ENCODE data around the gene RPTOR. TPM values are rescaled to one million over a fixed set of nuclear protein-coding genes. Genes with fewer than 3 reads are reported as not detected.

RPTOR gene
- total RNA-seq, 3 donors from 2014 or later, result 21.4 to 27.5 (median 23.6) TPM

DNA sequence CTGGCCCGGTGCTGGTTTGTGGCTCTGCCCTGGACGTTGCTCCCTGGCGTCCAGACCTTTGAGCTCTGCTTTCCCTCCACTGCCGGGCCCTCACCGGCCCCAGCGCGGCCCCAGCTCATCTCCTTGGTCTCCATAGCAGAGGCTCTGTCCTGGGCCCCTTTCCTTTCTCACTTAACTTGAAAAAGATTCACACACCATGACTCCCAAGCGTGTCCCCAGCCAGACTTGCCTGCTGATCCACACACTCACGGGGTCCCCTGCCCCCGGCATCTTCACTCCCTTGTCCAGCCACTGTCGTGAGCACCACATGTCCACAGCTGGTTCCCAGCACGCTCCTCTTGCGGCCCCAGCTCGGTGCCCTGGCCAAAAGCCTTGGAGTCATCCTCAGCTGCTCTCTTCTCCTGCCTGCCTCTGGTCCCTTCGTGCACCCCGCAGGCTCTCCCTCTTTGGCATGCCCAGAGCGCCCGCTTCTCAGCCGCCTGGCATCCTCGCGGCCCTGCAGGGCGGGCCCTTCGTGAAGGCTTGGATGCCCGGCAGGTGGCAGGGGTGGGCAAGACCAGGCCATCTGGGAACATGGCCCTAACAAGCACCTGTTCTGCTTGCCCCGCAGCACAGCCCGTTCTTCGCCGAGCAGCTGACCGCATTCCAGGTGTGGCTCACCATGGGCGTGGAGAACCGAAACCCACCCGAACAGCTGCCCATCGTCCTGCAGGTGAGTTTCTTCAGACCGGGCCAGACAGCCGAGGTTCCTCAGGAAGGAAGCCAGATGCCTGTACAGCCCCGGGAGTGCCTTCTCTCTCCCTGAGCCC, 301.4 kb downstream of the RPTOR start:
- DNase-seq (ENCODE audit: low spot score in 2 of 2), result no peak
- Histone ChIP-seq H3K27ac (no peak overlapping the region), H3K36me3 (no peaks in the 10 kb centered on the region), H3K27me3 (no peaks in the 10 kb centered on the region), H3K4me3 (no peak overlapping the region), H3K4me1 (no peaks in the 10 kb centered on the region), H3K9me3 (no peaks in the 10 kb centered on the region)
- intact Hi-C loops (cut with DNase I; ENCODE audit: low total_unique reads), result no loop called here
- TF ChIP-seq POLR2A (IDR thresholded peaks at IDR 0.05) (no peak), POLR2AphosphoS5 (IDR thresholded peaks at IDR 0.05) (no peak)
- TF ChIP-seq, protein P1, sequence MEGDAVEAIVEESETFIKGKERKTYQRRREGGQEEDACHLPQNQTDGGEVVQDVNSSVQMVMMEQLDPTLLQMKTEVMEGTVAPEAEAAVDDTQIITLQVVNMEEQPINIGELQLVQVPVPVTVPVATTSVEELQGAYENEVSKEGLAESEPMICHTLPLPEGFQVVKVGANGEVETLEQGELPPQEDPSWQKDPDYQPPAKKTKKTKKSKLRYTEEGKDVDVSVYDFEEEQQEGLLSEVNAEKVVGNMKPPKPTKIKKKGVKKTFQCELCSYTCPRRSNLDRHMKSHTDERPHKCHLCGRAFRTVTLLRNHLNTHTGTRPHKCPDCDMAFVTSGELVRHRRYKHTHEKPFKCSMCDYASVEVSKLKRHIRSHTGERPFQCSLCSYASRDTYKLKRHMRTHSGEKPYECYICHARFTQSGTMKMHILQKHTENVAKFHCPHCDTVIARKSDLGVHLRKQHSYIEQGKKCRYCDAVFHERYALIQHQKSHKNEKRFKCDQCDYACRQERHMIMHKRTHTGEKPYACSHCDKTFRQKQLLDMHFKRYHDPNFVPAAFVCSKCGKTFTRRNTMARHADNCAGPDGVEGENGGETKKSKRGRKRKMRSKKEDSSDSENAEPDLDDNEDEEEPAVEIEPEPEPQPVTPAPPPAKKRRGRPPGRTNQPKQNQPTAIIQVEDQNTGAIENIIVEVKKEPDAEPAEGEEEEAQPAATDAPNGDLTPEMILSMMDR (IDR thresholded peaks at IDR 0.05), result no peak

DNA sequence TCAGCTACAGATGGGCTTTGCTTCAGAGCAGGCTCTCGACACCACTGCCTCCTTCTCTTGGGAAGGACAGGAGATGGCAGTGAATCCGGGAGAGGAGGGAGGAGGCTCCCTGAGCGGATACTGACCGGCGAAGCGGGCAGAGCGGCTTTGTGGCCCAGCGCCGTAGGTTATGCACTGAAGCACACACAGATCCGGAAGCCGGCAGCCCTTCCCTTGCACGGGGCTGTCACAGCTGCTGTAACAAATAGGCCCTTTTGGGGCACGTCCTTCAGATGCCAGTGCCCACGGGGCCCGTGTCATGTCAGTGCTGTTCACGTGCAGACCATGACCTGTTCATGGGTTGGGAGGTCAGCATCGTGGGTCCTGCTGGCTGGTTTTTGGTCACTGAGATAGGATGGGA, 302.3 kb downstream of the RPTOR start:
- Histone ChIP-seq H3K27me3 (no peaks in the 10 kb centered on the region), H3K4me1 (no peaks in the 10 kb centered on the region), H3K9me3 (no peaks in the 10 kb centered on the region), H3K36me3 (no peaks in the 10 kb centered on the region), H3K27ac (no peak overlapping the region), H3K4me3 (no peak overlapping the region)
- intact Hi-C loops (cut with DNase I; ENCODE audit: low total_unique reads), result no loop called here
- TF ChIP-seq, protein P1 (IDR thresholded peaks at IDR 0.05), result no peak
- TF ChIP-seq POLR2AphosphoS5 (IDR thresholded peaks at IDR 0.05), result no peak
- TF ChIP-seq POLR2A (IDR thresholded peaks at IDR 0.05), result no peak
- no peak for DNase-seq (ENCODE audit: low spot score in 2 of 2)

DNA sequence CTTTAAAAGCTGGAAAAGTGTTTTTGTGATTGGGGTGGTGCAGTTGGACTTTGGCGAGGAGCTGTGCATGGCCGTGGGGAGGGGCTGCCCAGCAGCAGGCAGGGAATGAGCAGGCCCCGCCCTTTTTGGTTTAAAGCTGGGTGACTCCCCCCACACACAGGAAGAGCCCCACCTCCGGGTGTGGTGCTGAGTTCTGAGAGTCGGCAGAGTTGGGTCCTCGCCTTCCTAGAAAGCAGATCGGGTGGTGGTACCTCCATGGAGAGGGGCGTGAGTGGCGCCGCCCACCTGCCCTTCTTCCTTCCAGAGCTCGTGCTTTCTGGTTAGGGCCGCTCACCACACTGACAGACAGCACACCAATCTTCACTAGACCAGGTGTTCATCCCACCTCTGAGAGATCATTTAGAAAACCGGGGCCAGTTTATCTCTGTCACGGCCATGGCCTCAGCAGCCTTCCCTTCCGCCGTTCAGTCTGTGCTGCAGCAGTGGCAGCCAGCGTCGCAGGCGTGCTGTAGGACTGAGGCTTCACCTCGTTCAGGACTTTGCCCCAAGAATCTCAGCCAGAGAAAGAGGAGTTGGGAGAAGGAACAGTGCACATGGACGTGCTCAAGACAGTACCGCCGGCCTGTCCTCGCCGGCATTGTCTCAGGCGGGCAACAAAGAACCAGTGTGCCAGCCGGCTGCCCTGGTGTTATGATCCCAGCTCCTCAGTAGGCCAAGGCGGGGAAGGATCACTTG, 303.0 kb downstream of the RPTOR start:
- Histone ChIP-seq H3K27ac (no peak overlapping the region), H3K36me3 (no peaks in the 10 kb centered on the region), H3K27me3 (no peaks in the 10 kb centered on the region), H3K4me3 (no peak overlapping the region), H3K4me1 (no peaks in the 10 kb centered on the region), H3K9me3 (no peaks in the 10 kb centered on the region)
- intact Hi-C loops (cut with DNase I; ENCODE audit: low total_unique reads), result no loop called here
- TF ChIP-seq POLR2A (IDR thresholded peaks at IDR 0.05) (no peak), POLR2AphosphoS5 (IDR thresholded peaks at IDR 0.05) (no peak)
- TF ChIP-seq, protein P1 (IDR thresholded peaks at IDR 0.05), result no peak
- DNase-seq (ENCODE audit: low spot score in 2 of 2), result no peak

DNA sequence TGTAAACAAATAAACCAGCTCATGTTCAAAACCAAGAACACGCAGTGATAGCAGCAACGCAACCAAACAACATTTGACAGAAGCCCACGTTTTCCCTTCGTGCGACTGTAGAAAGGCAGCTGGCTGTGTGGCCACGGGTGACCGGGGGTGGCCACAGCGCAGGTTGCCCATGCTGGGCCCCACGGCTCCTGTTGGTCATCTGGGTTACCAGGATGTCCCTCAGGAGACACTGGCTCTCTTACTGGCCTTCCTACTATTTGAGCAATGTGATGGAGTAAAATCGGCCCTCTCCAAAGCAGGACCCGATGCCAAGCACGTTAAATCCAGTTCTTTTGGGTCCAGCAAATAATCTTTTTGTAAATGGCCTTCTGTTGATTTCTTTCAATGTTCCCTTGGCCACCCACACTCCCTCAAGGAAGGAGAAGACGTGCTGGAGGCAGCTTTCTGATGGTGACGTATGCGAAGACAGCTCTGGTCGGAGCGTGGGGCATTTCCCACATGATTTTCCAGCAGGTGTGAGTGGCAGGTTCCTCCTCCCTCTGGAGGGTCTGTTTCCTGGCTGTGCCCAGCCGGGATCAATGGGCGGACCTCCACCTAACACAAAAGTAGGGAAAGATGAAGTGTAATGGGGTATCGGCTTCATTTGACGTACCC, 303.9 kb downstream of the RPTOR start:
- TF ChIP-seq POLR2A (IDR thresholded peaks at IDR 0.05) (no peak), POLR2AphosphoS5 (IDR thresholded peaks at IDR 0.05) (no peak)
- TF ChIP-seq, protein P1 (IDR thresholded peaks at IDR 0.05), result no peak
- H3K4me1 ChIP-seq, result no peaks in the 10 kb centered on the region
- no peak overlapping the region for H3K4me3 ChIP-seq
- no peak overlapping the region for H3K27ac ChIP-seq
- DNase-seq (ENCODE audit: low spot score in 2 of 2), result no peak
- H3K27me3 ChIP-seq, result no peaks in the 10 kb centered on the region
- no peaks in the 10 kb centered on the region for H3K9me3 ChIP-seq
- no peaks in the 10 kb centered on the region for H3K36me3 ChIP-seq
- intact Hi-C loops (cut with DNase I; ENCODE audit: low total_unique reads), result no loop called here
